Stimulated activated CD8-positive, alpha-beta memory T cell treated with anti-CD3 and anti-CD28 coated beads, Interleukin-4, amount 100 ng/mL, for 1 hour (primary cell): ENCODE measurements around the gene SORCS3.

ENCODE experiments used
- DNase-seq, 2 donors: peaks; one replicate each; pipeline ENCODE4 v3.0.0-alpha.2; 2020; ENCODE audit warnings: low read depth in 2 of 2, low spot score in 1 of 2

The SORCS3 gene

GRCh38 chr10:105247831-105248499 lies 606.9 kb downstream of the SORCS3 start:
- DNase-seq, result no peak

- no peak for DNase-seq
Measured at GRCh38 chr10:105252911-105253310, 611.8 kb downstream of the SORCS3 start.

GRCh38 chr10:105253515-105254212 lies 612.6 kb downstream of the SORCS3 start:
- no peak for DNase-seq

- DNase-seq, result no peak
Measured at GRCh38 chr10:105258036-105258673, 617.1 kb downstream of the SORCS3 start.

- DNase-seq, result no peak
Measured at GRCh38 chr10:105258674-105259065, 617.6 kb downstream of the SORCS3 start.

GRCh38 chr10:105259201-105259600 lies 618.1 kb downstream of the SORCS3 start:
- DNase-seq, result no peak

GRCh38 chr10:105262666-105263065 lies 621.6 kb downstream of the SORCS3 start:
- no peak for DNase-seq

GRCh38 chr10:105266966-105267539 lies 626.0 kb downstream of the SORCS3 start:
- no peak for DNase-seq

- DNase-seq, result no peak
Measured at GRCh38 chr10:105268961-105269360, 627.9 kb downstream of the SORCS3 start.

GRCh38 chr10:105269689-105270088 lies 628.6 kb downstream of the SORCS3 start:
- no peak for DNase-seq

GRCh38 chr10:105274556-105275070 lies 633.5 kb downstream of the SORCS3 start:
- no peak for DNase-seq

- no peak for DNase-seq
Measured at GRCh38 chr10:105278439-105278838, 637.3 kb downstream of the SORCS3 start.

- no peak for DNase-seq
Measured at GRCh38 chr10:105279101-105279500, 638.0 kb downstream of the SORCS3 start.

GRCh38 chr10:105280895-105281294 lies 639.8 kb downstream of the SORCS3 start:
- DNase-seq, result no peak

GRCh38 chr10:105284476-105285215 lies 643.6 kb downstream of the SORCS3 start:
- DNase-seq, result no peak

GRCh38 chr10:105288026-105288425 lies 646.9 kb downstream of the SORCS3 start:
- DNase-seq, result no peak

GRCh38 chr10:105288613-105289012 lies 647.5 kb downstream of the SORCS3 start:
- DNase-seq, result no peak

GRCh38 chr10:105291571-105291970 lies 650.5 kb downstream of the SORCS3 start:
- no peak for DNase-seq

- DNase-seq, result no peak
Measured at GRCh38 chr10:105292236-105292635, 651.1 kb downstream of the SORCS3 start.
